Superior temporal gyrus (tissue), 1 donor: ENCODE results near the gene TSEN34.
"Not testable (repeated sequence)": the region's sequence is repeated elsewhere in the genome, so short reads cannot be mapped to it uniquely, and the experiment has no call there.

Experiments used
- DNase-seq: peaks from one replicate; pipeline ENCODE4 v3.0.0-alpha.2; 2016; ENCODE audit errors: extremely low spot score

Gene TSEN34

GRCh38 chr19:54209058-54209810, 18.1 kb downstream of the TSEN34 start:
- peak; percentile 60 for DNase-seq

- DNase-seq, result peak; percentile 91
Measured at GRCh38 chr19:54209811-54210494, 18.8 kb downstream of the TSEN34 start.

- no peak for DNase-seq
Measured at GRCh38 chr19:54211235-54211634, 20.1 kb downstream of the TSEN34 start.

- DNase-seq, result not testable (repeated sequence)
Measured at GRCh38 chr19:54214217-54214616, 23.1 kb downstream of the TSEN34 start.

- DNase-seq, result not testable (repeated sequence)
Measured at GRCh38 chr19:54214734-54215133, 23.6 kb downstream of the TSEN34 start.

- DNase-seq, result no peak
Measured at GRCh38 chr19:54216869-54217268, 25.8 kb downstream of the TSEN34 start.

GRCh38 chr19:54217517-54218247, 26.6 kb downstream of the TSEN34 start:
- DNase-seq, result not testable (repeated sequence)

GRCh38 chr19:54218259-54218658, 27.2 kb downstream of the TSEN34 start:
- DNase-seq, result no peak

- no peak for DNase-seq
Measured at GRCh38 chr19:54218960-54219661, 28.0 kb downstream of the TSEN34 start.

- not testable (repeated sequence) for DNase-seq
Measured at GRCh38 chr19:54219702-54220101, 28.6 kb downstream of the TSEN34 start.

GRCh38 chr19:54221947-54222346, 30.8 kb downstream of the TSEN34 start:
- not testable (repeated sequence) for DNase-seq

- not testable (repeated sequence) for DNase-seq
Measured at GRCh38 chr19:54222474-54223276, 31.6 kb downstream of the TSEN34 start, which contains the start of gene LILRB3. LILRB3 (minus strand) TSS chr19:54223007; CDS start chr19:54222976, 31 bp downstream.

GRCh38 chr19:54223277-54223936, 32.3 kb downstream of the TSEN34 start:
- not testable (repeated sequence) for DNase-seq

- not testable (repeated sequence) for DNase-seq
Measured at GRCh38 chr19:54223937-54224281, 32.8 kb downstream of the TSEN34 start.

- not testable (repeated sequence) for DNase-seq
Measured at GRCh38 chr19:54224619-54225018, 33.5 kb downstream of the TSEN34 start.

- DNase-seq, result no peak
Measured at GRCh38 chr19:54229146-54229545, 38.0 kb downstream of the TSEN34 start.

GRCh38 chr19:54230031-54230430, 38.9 kb downstream of the TSEN34 start:
- DNase-seq, result no peak

GRCh38 chr19:54231077-54231931, 40.2 kb downstream of the TSEN34 start:
- DNase-seq, result peak; percentile 92

- no peak for DNase-seq
Measured at GRCh38 chr19:54233941-54234340, 42.8 kb downstream of the TSEN34 start.
